ENCODE results near the gene E4F1.

The E4F1 gene

GRCh38 chr16:2208772-2209171 is 14.6 kb upstream of the E4F1 start:
- DNase-seq = no peak

- no peak for DNase-seq
These were observed 14.0 kb upstream of the E4F1 start for GRCh38 chr16:2209258-2210008.

DNA sequence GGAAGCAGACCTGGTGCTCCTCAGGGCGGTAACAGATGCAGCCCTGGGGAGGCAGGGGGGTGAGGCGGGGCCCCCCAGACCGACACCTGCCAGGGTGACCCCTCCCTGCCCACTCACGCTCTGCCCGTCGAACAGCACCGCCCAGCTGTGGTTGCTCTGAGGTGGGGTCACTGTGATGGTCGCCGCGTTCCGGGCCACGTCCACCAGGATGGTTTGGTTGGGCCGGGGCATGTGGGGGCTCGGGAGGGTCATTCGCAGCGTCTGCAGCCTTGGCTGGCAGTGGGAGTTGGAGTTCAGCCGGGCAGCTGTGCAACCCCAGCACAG is 13.4 kb upstream of the E4F1 start:
- no peak for DNase-seq

GRCh38 chr16:2210386-2211365 is 12.7 kb upstream of the E4F1 start, which contains the start of gene BRICD5:
TSS of gene BRICD5 (minus strand) at chr16:2210863. CDS start at chr16:2210833, 30 bp downstream.
- no peak for DNase-seq

DNA sequence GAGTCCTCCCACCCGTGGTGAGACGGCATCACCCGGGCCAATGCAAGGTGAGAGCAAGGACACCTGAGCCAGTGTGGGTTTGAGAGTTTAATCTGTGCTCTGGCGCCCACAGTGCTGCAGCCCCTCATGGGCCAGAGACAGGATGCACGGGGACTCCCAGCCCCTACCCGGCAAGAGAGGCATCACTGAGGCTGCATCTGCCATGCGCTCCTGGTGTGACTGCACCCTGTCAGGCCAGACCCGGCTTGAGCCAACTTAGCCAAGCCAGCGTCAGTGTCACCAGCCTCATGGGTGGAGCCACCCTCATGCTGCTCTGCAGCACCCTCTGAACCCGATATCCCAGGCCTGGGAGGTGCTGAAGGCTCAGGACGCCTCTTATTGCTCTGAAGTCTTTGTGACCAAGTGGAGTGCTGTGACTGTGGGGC is 11.5 kb upstream of the E4F1 start:
- no peak for DNase-seq

DNA sequence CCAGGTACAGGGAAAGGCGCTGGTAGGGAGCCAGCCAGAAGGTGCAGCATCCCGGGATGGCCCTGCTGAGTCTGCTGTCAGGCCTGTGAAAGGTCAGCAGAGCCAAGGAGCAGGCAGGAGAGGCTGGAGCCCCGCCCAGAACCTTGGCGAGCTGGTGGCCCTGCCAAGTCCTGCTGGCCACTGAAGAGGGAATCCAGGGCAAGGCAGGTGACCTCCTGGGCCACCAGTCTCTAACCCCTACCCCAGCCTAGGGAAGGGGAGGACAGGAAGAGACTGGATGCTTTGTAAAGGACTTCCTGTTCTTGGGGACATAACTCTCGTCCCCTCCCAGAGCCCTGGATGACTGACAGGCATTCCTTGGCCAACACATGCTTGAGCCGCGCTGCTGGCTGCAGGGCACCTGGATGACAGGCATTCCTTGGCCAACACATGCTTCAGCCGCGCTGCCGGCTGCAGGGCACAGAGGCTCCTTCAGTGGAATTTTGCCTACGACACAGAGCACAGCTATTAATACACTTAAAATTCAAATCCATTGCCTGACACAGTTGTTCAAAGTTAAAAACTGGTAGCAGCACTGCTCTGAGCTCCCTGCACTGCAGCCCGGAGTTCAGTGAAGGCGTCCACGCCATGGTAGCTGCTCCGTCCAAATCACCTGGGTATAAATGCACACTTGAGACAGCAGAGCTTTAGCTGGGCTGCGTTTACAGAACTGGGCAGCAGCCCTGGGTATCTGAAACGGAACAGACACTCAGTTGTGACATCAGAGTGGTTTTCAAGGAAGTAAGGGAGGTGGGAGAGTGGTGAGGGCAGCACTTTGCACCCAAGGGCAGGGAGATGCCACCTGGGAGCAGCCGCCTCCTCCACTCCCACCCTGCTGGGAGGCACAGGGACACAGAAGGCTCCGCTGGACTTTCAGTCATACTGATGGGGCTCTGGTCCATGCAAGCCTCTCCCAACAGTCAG is 10.7 kb upstream of the E4F1 start:
- DNase-seq = no peak

- no peak for DNase-seq
These were observed 9.3 kb upstream of the E4F1 start for GRCh38 chr16:2213817-2214718.

GRCh38 chr16:2214719-2214968 is 8.7 kb upstream of the E4F1 start, which contains the start of gene PGP:
TSS of gene PGP (minus strand) at chr16:2214840. CDS start at chr16:2214777, 63 bp downstream.
- DNase-seq = no peak

DNA sequence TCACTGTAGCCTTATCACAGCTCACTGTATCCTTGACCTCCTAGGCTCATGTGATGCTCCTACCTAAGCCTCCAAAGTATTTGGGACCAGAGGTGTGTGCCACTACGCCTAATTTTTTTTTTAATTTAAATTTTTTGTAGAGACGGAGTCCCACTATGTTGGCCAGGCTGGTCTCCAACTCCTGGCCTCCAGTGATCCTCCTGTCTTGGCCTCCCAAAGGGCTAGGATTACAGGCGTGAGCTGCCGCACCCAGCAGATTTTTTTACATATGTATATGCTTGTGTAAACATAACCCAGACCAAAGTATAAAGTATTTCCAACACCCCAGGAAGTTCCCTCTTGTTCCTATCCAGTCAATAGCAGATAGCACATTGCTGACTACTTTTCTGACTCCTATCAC is 7.1 kb upstream of the E4F1 start:
- DNase-seq = no peak

DNA sequence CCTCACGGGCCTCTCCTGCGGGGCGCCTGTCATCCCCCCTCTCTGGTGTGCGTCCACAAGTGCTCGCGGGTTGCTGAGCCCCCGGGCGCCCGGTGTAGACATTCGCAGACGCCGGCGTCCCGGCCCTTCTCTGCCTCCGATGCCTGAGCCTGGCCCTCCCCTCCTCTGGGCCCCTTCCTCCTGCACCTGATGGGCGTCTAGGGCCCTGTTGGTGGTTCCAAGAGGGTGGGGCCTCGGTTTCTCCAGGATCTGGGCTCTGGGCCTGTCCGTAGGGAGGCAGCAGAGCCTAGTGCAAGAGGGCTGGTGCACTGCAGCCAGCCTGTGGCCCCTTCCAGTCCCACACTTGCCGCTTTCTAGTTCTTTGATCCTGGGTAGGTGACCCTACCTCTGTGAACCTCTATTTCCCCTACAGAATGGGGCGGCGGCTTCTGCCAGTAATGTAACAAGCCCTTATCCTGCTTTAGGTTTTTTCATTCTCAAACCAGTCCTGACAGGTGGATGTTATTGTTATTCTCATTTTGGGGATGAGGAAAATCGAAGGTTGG is 623 bp downstream of the E4F1 start:
- peak; percentile 35 to 45 for DNase-seq

GRCh38 chr16:2226245-2226793 is 2.9 kb downstream of the E4F1 start:
- no peak for DNase-seq

- DNase-seq = no peak
These were observed 3.5 kb downstream of the E4F1 start for GRCh38 chr16:2226918-2227317.

GRCh38 chr16:2228161-2228824 is 4.9 kb downstream of the E4F1 start:
- DNase-seq = no peak

GRCh38 chr16:2229091-2229490 is 5.7 kb downstream of the E4F1 start:
- no peak for DNase-seq

DNA sequence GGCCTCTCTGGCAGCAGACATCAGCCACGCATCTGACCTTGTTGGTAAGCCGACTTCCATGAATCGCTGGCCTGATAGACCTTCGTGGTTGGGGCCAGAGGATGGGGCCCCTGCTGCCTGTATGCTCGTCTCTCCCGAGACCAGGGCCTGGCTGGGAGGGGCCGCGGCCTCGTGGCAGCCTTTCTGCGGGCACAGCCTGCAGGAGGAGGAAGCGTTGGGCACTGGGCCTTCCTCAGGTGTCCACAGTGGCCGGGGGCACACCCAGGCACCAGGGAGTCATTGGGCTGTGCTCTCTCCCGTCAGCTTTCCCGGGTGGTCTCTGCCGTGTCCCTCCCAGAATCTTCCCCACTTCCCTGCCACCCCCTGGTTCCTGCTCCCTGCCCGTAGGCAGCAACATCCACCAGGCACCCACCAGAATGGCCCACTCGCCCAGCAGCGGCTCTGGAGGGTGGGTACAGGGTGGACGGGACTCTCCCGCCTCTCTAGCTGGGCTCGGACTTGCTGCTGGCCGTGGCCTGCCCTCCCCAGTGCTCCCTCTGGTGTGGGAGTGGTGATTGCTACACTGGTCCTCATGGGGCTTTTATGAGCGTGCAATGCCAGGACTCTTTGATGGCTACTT is 6.3 kb downstream of the E4F1 start:
- no peak for DNase-seq

GRCh38 chr16:2230376-2230775 is 7.0 kb downstream of the E4F1 start:
- no peak for DNase-seq

DNA sequence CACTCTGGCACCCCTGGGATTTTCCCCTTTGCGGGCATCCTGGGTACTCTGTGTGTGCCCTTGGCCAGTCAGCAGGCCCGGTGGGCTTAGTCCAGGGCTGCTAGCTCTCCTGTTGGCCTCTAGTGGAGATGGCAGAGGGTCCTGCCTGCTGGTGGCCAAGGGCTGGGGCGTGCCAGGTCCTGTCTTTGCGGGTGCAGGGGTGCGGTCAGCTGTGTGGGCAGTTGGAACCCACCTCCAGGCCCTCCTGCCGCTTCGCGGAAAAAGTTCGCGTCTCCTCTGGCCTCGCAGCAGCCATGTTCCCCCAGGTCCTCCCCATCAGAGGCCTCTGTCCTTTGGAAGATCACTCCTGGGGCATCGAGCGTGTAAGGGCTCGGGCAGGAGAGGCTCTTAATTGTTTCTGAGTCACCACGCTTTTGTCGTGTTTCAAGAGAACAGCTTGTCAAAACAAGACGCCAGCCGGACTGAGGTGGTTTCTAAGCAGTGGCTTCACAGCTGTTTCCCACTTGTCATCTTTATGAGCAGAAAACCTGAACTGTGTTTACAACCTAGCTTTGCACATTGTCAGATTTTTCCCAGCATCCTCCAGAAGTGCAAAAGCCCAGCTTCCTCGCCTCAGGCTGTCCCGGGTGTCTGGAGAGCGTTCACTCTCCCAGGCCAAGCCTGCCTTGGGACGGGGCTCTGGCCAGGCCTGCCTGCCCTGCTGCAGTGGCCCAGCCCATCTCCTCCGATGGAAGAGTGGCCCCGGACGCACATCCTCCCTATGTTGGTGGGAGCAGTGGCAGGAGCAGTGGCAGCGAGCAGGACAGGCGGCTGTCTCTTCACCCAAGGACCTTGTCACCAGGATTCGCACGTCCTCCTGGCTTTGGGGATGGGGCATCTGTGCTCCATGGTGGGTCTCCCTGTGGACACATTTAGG is 7.9 kb downstream of the E4F1 start:
- peak; percentile 76 to 90 for DNase-seq

DNA sequence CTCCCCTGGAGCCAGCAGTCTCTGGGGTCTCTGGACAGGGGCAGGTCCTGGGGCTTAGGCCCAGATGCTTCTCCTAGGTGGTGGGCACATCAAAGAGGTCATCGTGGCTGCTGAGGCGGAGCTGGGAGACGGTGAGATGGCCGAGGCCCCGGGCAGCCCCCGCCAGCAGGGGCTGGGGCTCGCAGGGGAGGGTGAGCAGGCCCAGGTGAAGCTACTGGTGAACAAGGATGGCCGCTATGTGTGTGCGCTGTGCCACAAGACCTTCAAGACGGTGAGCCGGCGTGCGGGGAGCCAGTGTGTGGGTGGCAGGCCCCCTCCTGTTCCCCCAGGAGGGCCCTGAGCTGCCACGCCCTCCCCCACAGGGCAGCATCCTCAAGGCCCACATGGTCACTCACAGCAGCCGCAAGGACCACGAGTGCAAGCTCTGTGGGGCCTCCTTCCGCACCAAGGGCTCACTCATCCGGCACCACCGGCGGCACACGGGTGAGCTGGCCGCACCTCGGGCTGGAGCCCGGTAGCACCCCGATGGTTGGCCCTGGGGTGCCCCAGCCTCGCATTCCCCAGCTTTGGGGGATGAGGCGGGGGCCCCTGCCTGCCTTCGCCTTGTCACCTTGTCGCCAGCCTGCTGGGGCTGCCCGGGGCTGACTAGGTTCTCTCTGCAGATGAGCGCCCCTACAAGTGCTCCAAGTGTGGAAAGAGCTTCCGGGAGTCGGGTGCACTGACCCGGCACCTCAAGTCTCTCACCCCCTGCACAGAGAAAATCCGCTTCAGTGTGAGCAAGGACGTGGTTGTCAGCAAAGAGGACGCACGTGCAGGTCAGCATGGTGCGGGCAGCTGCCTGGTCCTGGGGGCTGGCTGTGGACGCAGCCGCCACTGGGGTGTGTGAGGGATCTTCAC is 9.0 kb downstream of the E4F1 start:
- DNase-seq = no peak
